ENCODE results near the gene SLC25A28.

The SLC25A28 gene

GRCh38 chr10:99623919-99624318, 3.7 kb upstream of the SLC25A28 start:
- H3K4me3 ChIP-seq (ENCODE audit: low read depth, low read length), result no peak overlapping the region
- no peak for TF ChIP-seq CTCF (IDR thresholded peaks at IDR 0.05; ENCODE audit: insufficient read depth, low read depth, low read length, missing control alignments)
- no peak for DNase-seq (ENCODE audit: low read depth)

DNA sequence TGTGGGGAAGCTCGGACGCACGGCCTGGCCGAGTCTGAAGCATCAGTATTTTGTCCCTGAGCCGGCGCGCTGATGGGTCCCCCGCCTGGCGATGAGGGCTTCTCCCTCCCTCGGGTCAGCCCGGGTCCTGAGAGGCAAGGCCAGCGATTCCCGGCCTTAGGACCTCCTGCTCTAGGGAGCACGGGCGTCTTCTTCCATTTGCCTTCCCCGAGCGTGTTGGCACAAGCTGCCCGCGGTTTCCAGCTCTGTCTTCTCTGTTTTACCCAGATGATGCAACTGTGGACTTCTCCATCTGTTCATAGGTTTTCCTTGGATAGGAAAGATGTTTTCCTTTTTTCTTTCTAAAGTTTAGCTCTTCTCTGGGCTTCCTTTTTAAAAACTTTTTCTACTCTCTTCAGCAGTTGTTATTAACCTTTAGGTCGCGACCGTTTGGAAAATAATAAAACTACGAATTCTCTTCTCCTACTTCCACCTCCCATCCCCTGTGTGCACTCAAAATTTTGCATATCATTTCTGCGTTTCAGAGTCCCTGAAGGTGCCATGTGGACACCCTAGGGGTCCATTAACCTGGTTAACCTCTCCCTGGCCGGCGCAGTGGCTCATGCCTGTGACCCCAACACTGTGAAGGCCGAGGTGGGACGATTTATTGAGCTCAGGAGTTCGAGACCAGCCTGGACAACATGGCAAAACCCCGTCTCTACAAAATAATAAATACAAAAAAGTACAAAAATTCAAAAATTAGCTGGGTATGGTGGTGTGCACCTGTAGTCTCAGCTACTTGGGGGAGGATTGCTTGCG, 1.4 kb upstream of the SLC25A28 start:
- H3K4me3 ChIP-seq (ENCODE audit: low read depth, low read length), result peak overlapping the region; percentile 71
- TF ChIP-seq CTCF (IDR thresholded peaks at IDR 0.05; ENCODE audit: insufficient read depth, low read depth, low read length, missing control alignments), result no peak
- DNase-seq (ENCODE audit: low read depth), result no peak

GRCh38 chr10:99620711-99621453, 643 bp upstream of the SLC25A28 start:
- DNase-seq (ENCODE audit: low read depth), result peak; percentile 89
- H3K4me3 ChIP-seq (ENCODE audit: low read depth, low read length), result peak overlapping the region; percentile 71
- TF ChIP-seq CTCF (IDR thresholded peaks at IDR 0.05; ENCODE audit: insufficient read depth, low read depth, low read length, missing control alignments), result no peak

DNA sequence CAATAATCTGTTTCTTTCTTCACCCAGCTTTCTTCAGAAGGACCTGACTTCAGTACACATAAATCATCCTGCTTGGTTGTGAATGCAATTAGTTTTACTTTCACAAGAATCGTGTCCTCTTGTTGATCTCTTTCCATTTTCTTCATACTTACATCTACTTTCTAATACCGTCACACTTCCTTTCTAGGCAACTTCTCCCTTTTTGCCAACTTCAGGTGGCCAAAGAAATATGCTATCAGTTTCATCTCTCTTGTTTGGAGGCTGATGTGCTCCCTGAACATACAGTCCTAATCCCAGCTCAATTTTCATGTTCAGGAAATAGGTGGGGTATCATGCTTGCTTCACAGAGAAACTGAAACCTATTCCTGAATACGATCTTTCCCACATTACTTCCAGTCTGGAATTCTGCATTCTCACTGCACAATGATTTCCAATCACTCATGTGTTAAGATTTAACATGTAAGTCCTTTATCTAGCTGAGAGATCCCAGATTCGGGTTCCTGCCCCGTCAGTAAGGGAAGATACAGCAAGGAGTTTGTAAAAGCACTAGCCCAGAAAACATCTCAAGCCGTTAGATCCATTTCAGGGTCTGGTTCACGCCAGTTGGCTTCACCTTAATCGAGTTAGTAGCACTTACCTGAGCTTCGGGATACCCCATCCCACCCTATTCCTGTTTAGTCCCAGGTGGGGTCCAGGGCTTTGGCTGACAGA, 994 bp downstream of the SLC25A28 start:
- TF ChIP-seq CTCF (IDR thresholded peaks at IDR 0.05; ENCODE audit: insufficient read depth, low read depth, low read length, missing control alignments), result no peak
- peak overlapping the region; percentile 95 for H3K4me3 ChIP-seq (ENCODE audit: low read depth, low read length)
- DNase-seq (ENCODE audit: low read depth), result peak; percentile 60

- TF ChIP-seq CTCF (IDR thresholded peaks at IDR 0.05; ENCODE audit: insufficient read depth, low read depth, low read length, missing control alignments), result no peak
- DNase-seq (ENCODE audit: low read depth), result no peak
- H3K4me3 ChIP-seq (ENCODE audit: low read depth, low read length), result no peak overlapping the region
Measured at GRCh38 chr10:99617696-99618095, 2.5 kb downstream of the SLC25A28 start.

DNA sequence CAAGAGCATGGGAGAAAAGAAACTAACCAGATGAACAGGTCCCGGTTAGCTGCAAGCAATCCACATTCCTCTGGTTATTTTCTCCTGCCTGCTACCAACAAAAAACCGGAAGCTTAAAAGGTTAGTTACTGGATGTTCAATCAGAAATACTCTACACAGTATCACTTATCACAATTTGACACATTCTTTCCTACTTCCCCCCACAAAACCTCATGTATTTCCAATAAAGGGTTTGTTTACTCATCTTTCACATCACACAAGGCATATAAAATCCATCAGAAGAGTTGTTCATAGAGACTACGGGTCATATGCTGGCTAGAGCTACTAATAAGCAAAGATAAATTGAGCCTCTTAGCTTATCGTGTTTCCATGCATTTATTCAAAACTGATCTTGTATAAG, 4.8 kb downstream of the SLC25A28 start:
- H3K4me3 ChIP-seq (ENCODE audit: low read depth, low read length), result no peak overlapping the region
- no peak for DNase-seq (ENCODE audit: low read depth)
- TF ChIP-seq CTCF (IDR thresholded peaks at IDR 0.05; ENCODE audit: insufficient read depth, low read depth, low read length, missing control alignments), result no peak

All from GM12865 (cell line).